CD4-positive, alpha-beta T cell (primary cell): ENCODE data around the gene L3HYPDH. TPM values are rescaled to one million over a fixed set of nuclear protein-coding genes. Genes with fewer than 3 reads are reported as not detected.
A peak's percentile ranks its signal among the peaks of the same experiment; 100 is the strongest.

Experiments used
- ATAC-seq: fragments of 200-7000 bp; cut with Tn5 transposase; one replicate; pipeline ENCODE4 v1.10.0; 2022; ENCODE audit warnings: mild to moderate bottlenecking; ENCODE audit not compliant: poor library complexity
- CTCF ChIA-PET: fragments of 350-600 bp; sonication (Branson Sonifier 250); formaldehyde crosslinking; loops from one replicate; lab custom pipeline; 2021; ENCODE audit warnings: antibody characterized with exemption, inconsistent platforms; lab: Charles Lee
- POLR2A ChIA-PET: fragments of 350-600 bp; sonication (Branson Sonifier 250); formaldehyde crosslinking; loops from one replicate; lab custom pipeline; 2021; ENCODE audit warnings: antibody characterized with exemption, inconsistent platforms; lab: Charles Lee
- DNase-seq, 14 experiments: peaks; one replicate each; pipeline ENCODE4 v3.0.0-alpha.2; 2013 to 2020; ENCODE audit warnings: mixed read lengths in 2 of 14
- H3K27ac ChIP-seq, 2 donors: one replicate each; pipeline versions ENCODE4 v1.5.1 to v1.7.0; 2013; ENCODE audit warnings: low read length in 2 of 2, low read depth in 1 of 2, mild to moderate bottlenecking in 1 of 2
- H3K27me3 ChIP-seq, 2 experiments: 1 replicate in 1 of 2; 2 replicates in 1 of 2; pipeline versions ENCODE4 v1.6.1 to v1.7.0; 2013; ENCODE audit warnings: low read length in 2 of 2, control low read depth in 1 of 2, mild to moderate bottlenecking in 1 of 2, moderate library complexity in 1 of 2; ENCODE audit not compliant: insufficient read depth in 2 of 2, control insufficient read depth in 1 of 2
- H3K36me3 ChIP-seq: one replicate; pipeline ENCODE4 v1.6.1; 2013; ENCODE audit warnings: low read length, control low read depth; ENCODE audit not compliant: insufficient read depth
- H3K4me1 ChIP-seq: one replicate; pipeline ENCODE4 v1.6.1; 2013; ENCODE audit warnings: low read length, control low read depth; ENCODE audit not compliant: insufficient read depth
- H3K4me3 ChIP-seq: one replicate; pipeline ENCODE4 v1.5.1; 2013; ENCODE audit warnings: mild to moderate bottlenecking, low read length, moderate library complexity
- H3K9me3 ChIP-seq, 2 experiments: 1 replicate in 1 of 2; 2 replicates in 1 of 2; pipeline versions ENCODE4 v1.6.1 to v1.7.0; 2013; ENCODE audit warnings: low read length in 2 of 2, mild to moderate bottlenecking in 2 of 2, control low read depth in 1 of 2, moderate library complexity in 1 of 2; ENCODE audit not compliant: control insufficient read depth in 1 of 2, insufficient read depth in 1 of 2
- H3K27ac Mint-ChIP-seq: one replicate; pipeline ENCODE4 v1.8.0; 2020; ENCODE audit warnings: mixed read lengths
- H3K27me3 Mint-ChIP-seq: one replicate; pipeline ENCODE4 v1.8.0; 2021; ENCODE audit warnings: mixed read lengths
- H3K36me3 Mint-ChIP-seq: one replicate; pipeline ENCODE4 v1.8.0; 2021; ENCODE audit warnings: low read depth, mixed read lengths
- H3K4me1 Mint-ChIP-seq: one replicate; pipeline ENCODE4 v1.8.0; 2021; ENCODE audit warnings: low read depth, mixed read lengths
- H3K4me3 Mint-ChIP-seq: one replicate; pipeline ENCODE4 v1.8.0; 2020; ENCODE audit warnings: mild to moderate bottlenecking, mixed read lengths
- H3K9me3 Mint-ChIP-seq: one replicate; pipeline ENCODE4 v1.8.0; 2020; ENCODE audit warnings: mixed read lengths
- intact Hi-C, 2 experiments: fragments of 100-400 bp; cut with DNase I in 1 of 2; cut with micrococcal nuclease in 1 of 2; formaldehyde crosslinking; loops; one replicate each; pipeline versions ENCODE4 v1.15.1 to v1.9.0; 2023 to 2025; cut with DNase I, micrococcal nuclease
- total RNA-seq, 174 experiments: library from RNA in 2 of 174; stranded (reverse) in 2 of 174; gene quantifications; one replicate each; pipeline ENCODE4 v1.2.3 and lab custom pipeline; 2021 to 2026
- TF ChIP-seq, protein P1 (sequence below): fragments of 200-600 bp; IDR thresholded peaks from one replicate; pipeline ENCODE4 v1.8.0; 2022; ENCODE audit warnings: antibody characterized with exemption, mild to moderate bottlenecking

Gene L3HYPDH
- total RNA-seq, 2 experiments from 2014 or later, result 10.6 to 11.1 TPM

DNA sequence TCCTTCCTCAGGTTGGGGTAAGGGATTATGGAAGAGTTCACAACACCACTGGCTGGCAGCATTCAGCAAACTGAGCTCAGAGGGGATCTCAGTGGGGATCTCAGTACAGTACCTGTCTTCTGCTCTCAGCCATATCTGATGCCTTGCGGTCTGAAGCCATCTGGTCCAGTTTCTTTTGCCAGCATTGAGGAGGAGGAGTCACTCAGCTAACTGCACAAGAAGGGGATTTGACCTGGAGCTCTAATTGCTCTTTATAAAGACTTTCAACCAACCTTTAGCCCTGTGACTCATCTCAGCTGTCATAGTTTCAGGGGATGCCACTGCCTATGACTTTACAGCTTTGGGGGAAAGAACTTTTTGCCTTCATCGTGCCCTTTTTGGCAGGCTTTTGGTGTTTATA lies 45.0 kb upstream of the L3HYPDH start:
- CTCF ChIA-PET, result interaction anchor here (0.6 kb wide), 1 partner anchor 12 kb away, joined by 8 read pairs; no protein-coding TSS in a partner anchor
- intact Hi-C loops, result no loop called here
- no peak for ATAC-seq

DNA sequence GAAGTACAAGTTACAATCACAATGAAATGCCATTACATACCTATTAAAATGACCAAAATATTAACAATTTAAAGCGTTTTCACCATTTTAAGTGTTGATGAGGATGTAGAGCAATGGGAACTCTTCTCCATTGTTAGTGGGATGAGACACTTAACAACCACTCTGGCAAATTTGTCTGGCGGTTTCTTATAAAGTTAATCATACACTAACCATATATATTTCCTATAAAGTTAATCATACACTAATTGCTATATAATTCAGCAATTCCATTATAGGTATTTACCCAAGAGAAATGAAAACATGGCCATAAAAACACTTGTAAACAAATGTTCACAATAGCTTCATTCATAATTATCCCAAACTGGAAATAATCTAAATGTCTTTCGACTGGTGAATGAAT lies 36.0 kb upstream of the L3HYPDH start:
- Histone ChIP-seq H3K27ac (no peak overlapping the region), H3K4me3 (no peak overlapping the region), H3K4me1 (no peaks in the 10 kb centered on the region), H3K9me3 (no peaks in the 10 kb centered on the region), H3K36me3 (no peaks in the 10 kb centered on the region), H3K27me3 (no peaks in the 10 kb centered on the region)
- ChIA-PET CTCF (no interaction called here), POLR2A (no interaction called here)
- Mint-ChIP-seq H3K27ac (no peak overlapping the region), H3K27me3 (peaks cover 33% of the 10 kb centered on the region), H3K36me3 (no peaks in the 10 kb centered on the region), H3K4me1 (no peaks in the 10 kb centered on the region), H3K9me3 (no peaks in the 10 kb centered on the region), H3K4me3 (no peak overlapping the region)
- TF ChIP-seq, protein P1, sequence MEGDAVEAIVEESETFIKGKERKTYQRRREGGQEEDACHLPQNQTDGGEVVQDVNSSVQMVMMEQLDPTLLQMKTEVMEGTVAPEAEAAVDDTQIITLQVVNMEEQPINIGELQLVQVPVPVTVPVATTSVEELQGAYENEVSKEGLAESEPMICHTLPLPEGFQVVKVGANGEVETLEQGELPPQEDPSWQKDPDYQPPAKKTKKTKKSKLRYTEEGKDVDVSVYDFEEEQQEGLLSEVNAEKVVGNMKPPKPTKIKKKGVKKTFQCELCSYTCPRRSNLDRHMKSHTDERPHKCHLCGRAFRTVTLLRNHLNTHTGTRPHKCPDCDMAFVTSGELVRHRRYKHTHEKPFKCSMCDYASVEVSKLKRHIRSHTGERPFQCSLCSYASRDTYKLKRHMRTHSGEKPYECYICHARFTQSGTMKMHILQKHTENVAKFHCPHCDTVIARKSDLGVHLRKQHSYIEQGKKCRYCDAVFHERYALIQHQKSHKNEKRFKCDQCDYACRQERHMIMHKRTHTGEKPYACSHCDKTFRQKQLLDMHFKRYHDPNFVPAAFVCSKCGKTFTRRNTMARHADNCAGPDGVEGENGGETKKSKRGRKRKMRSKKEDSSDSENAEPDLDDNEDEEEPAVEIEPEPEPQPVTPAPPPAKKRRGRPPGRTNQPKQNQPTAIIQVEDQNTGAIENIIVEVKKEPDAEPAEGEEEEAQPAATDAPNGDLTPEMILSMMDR, result no peak
- intact Hi-C loops, result no loop called here
- DNase-seq (no peak), ATAC-seq (no peak)

More for the DNA sequence above, 45.0 kb upstream of the L3HYPDH start:
- H3K4me1 ChIP-seq, result no peaks in the 10 kb centered on the region
- no peaks in the 10 kb centered on the region for H3K36me3 ChIP-seq
- H3K27me3 Mint-ChIP-seq, result peaks cover 58% of the 10 kb centered on the region
- peaks cover 4 to 5% of the 10 kb centered on the region in 2 experiments for H3K27me3 ChIP-seq
- no peaks in the 10 kb centered on the region for H3K4me1 Mint-ChIP-seq
- no peaks in the 10 kb centered on the region for H3K9me3 ChIP-seq
- no peak overlapping the region for H3K4me3 Mint-ChIP-seq
- DNase-seq, result no peak
- no peak overlapping the region for H3K27ac Mint-ChIP-seq
- no peaks in the 10 kb centered on the region for H3K36me3 Mint-ChIP-seq
- no peak overlapping the region for H3K4me3 ChIP-seq
- peaks cover 4% of the 10 kb centered on the region for H3K9me3 Mint-ChIP-seq
- H3K27ac ChIP-seq, result no peak overlapping the region
- POLR2A ChIA-PET, result no interaction called here
- TF ChIP-seq, protein P1, result no peak

DNA sequence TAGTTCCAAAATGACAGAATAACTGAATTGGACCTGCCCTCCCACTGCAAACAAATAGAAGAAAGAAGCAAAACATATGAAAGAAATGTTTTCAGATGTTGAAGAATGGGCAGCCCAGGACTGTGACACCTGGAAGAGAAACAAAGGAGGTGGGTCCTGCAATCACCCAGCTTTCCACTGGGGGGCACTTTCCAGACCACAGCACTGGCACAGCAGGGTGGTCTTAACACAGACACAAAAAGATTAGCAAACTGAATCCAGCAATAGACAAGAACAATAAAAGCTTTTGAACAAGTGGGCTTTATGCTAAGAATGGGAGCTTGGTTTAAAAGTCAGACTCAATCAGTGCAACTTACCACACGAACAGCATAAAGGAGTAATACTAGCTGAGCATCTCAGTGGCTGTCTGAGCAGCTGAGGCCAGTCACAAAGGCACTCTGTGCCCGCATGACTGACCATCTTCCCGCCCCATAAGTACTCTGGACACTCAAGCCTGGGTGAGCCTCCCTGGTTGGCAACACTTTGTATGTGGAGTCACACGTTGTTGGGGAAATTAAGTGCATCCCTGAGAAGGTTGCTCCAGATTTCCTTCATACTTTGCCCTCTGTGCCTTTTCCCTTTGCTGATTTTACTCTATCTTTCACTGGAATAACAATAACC lies 27.8 kb upstream of the L3HYPDH start:
- H3K36me3 Mint-ChIP-seq, result no peaks in the 10 kb centered on the region
- H3K4me1 Mint-ChIP-seq, result no peaks in the 10 kb centered on the region
- no peaks in the 10 kb centered on the region for H3K4me1 ChIP-seq
- ChIA-PET CTCF (interaction anchor here (0.6 to 1.2 kb wide), 4 partner anchors 12 to 47 kb away, joined by 3 to 4 read pairs (median 4); partner anchors contain the start of gene GPR135), POLR2A (no interaction called here)
- H3K9me3 ChIP-seq, result no peaks in the 10 kb centered on the region
- DNase-seq (peak in 2 of 14 experiments; percentile 6 to 12), ATAC-seq (no peak)
- no peak overlapping the region for H3K4me3 ChIP-seq
- H3K9me3 Mint-ChIP-seq, result no peaks in the 10 kb centered on the region
- TF ChIP-seq, protein P1, result peak; percentile 31
- intact Hi-C loops, result loop anchor here in 1 of 2 experiments (2.0 kb wide), 1 partner anchor 13 kb away; no protein-coding TSS in a partner anchor
- H3K27ac Mint-ChIP-seq, result no peak overlapping the region
- no peaks in the 10 kb centered on the region for H3K36me3 ChIP-seq
- H3K27ac ChIP-seq, result no peak overlapping the region
- H3K27me3 Mint-ChIP-seq, result peaks cover 17% of the 10 kb centered on the region
- peaks cover 4 to 7% of the 10 kb centered on the region in 2 experiments for H3K27me3 ChIP-seq
- no peak overlapping the region for H3K4me3 Mint-ChIP-seq
